OCI-M2 (cell line): ENCODE measurements around the gene CCDC191.

Source experiments
- DNase-seq: peaks from one replicate; lab custom pipeline; 2025; ENCODE audit not compliant: unreplicated experiment; lab: John Stamatoyannopoulos, UW

The CCDC191 gene

GRCh38 chr3:114056130-114057010, at the start of gene CCDC191, which contains the start of gene QTRT2:
CCDC191 (minus strand) TSS chr3:114056526; CDS start chr3:114056466, 60 bp downstream.
QTRT2 (plus strand) TSS chr3:114056737; CDS start chr3:114065258, 8,521 bp downstream.
- peak; percentile 87 for DNase-seq

- no peak for DNase-seq
Measured at GRCh38 chr3:114104414-114104813, 48.1 kb upstream of the CCDC191 start.

- DNase-seq, result no peak
Measured at GRCh38 chr3:114103858-114104257, 47.5 kb upstream of the CCDC191 start.

- no peak for DNase-seq
Measured at GRCh38 chr3:114103181-114103580, 46.9 kb upstream of the CCDC191 start.

DNA sequence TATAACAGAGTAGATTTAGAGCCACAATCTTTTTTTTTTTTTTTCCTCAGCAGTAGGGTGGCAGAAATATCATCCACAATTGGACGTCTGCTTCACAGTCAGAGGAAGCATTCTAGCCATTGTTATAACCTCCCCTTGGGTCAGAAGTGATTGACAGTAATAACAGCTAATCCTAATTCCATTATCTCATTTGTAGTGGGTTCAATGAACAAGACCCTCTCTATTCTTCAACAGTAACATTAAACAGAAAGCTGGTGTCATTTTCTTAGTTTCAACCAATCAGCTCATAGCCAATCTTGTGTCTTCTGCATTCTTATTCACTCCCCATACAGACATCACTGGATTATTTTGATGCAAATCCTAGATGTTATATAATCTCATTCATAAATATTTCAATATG, 44.8 kb upstream of the CCDC191 start:
- no peak for DNase-seq

DNA sequence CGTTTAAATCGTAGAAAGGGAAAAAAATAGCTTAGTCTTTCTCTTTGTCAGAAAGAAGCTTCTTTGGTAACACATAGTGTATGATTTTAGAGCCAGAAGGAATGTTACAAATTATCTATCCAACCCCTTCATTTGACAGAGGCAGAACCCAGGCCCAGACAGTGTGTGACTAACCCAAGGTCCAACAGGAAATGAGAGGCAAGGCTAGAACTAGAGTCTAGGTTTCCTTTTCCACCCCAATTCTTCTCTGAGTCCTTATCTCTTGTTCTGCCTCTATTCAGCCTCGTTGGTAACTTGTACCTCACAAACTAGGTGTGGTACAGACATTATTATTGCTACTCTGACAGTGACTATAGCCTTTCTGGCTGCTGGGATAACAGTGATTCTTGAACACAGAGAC, 39.5 kb upstream of the CCDC191 start:
- DNase-seq, result no peak

- DNase-seq, result no peak
Measured at GRCh38 chr3:114093596-114093995, 37.3 kb upstream of the CCDC191 start.

GRCh38 chr3:114093016-114093380, 36.7 kb upstream of the CCDC191 start:
- DNase-seq, result no peak

DNA sequence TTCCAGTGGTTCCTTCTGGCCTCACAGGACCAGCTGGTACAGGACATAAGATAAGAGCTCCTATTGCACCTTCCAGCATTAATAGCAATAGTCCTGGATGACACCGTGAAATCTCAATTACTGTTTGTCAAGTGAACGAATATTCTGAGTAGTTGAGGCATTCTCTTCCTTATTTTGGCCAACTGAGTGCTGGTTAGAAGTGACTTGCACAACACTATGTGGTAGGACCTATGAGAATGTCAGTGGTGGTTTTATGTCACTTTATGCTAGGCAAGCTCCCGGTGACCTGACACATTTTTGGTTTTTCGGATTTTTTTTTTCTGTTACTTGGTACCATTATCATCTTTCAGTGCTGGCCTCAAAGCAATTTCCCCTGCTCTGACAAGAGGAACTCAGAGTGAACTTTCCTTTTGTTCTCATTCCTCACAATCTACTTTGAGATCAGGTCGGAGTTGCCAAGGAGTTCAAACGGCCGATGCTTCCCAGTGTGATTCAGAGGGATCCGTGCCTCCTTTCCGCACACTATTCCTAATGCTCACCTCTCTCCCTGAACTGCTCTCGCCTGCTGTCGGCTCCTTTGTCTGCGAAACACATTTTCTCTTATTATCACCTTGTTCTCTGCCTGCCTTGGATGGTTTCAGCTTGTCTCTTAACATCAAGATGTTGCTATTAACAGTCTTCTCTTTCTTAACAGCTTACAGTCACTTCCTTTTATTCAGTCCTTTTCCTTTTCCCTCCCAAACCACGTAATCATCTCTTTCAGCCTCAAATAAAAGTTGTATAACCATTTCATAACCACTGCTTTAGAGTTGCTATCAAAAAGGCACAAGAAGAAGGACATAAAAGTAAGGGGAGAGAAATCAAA, 36.1 kb upstream of the CCDC191 start:
- DNase-seq, result no peak

GRCh38 chr3:114089675-114090074, 33.3 kb upstream of the CCDC191 start:
- no peak for DNase-seq

- DNase-seq, result no peak
Measured at GRCh38 chr3:114086356-114086755, 30.0 kb upstream of the CCDC191 start.

GRCh38 chr3:114083112-114083511, 26.8 kb upstream of the CCDC191 start:
- DNase-seq, result no peak

GRCh38 chr3:114081037-114081436, 24.7 kb upstream of the CCDC191 start:
- DNase-seq, result no peak

DNA sequence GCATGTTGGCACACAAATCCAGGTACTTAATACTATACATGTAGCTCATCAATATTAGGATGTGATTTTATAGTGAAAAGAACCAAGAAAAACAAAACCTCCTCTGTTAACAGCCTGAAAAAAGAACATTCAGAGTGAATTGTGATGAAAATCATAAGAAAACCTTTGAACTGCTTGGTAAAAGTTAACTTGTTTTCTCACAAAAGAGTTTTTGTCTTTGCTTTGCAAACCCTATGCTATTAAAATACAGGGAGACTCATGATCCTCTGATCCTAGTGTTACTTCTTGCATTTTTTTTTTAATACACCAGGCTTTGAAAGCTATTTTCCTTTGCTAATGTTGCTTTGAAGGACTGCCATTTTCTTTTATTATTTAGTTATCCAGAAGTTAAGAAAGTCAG, 23.9 kb upstream of the CCDC191 start:
- no peak for DNase-seq

DNA sequence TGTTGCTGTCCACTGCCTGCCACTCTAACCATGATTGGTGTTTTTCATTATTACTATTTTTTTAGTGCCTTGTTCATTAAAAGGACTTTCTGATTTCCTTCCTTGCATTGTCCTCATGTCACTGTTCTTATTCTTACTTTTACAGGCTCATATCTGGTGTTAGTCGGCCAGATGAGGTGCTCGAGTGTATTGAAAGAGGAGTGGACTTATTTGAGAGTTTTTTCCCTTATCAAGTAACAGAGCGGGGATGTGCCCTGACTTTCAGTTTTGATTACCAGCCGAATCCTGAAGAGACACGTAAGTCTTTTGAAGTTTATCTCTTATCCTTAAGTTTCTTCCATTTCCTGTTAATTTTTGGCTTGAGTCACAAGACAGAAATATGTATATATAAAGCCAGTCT, 23.4 kb upstream of the CCDC191 start:
- DNase-seq, result no peak

DNA sequence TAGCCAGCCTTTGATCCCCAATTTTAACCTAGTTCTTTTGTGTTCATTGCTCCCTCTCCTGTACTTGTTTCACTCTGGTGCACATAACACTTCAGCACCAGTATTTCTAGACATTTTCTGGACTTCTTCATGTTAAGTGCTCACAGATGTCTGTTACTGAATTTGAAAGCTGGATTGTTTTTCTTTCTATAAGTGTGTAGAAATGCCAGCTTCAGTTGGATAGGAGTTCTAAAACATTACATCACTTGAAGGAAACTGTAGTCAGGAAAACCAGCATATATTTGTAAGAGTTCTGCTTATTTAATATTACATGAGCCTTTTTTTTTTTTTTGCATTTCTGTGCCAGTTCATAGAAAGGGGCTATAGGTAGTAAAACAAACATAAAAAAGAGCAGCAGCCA, 21.8 kb upstream of the CCDC191 start:
- no peak for DNase-seq

GRCh38 chr3:114076711-114077110, 20.4 kb upstream of the CCDC191 start:
- no peak for DNase-seq

- DNase-seq, result no peak
Measured at GRCh38 chr3:114071786-114072185, 15.5 kb upstream of the CCDC191 start.

GRCh38 chr3:114068336-114068735, 12.0 kb upstream of the CCDC191 start:
- no peak for DNase-seq

GRCh38 chr3:114067804-114068203, 11.5 kb upstream of the CCDC191 start:
- no peak for DNase-seq

- no peak for DNase-seq
Measured at GRCh38 chr3:114060906-114061655, 4.8 kb upstream of the CCDC191 start.
